HEK293 (cell line): ENCODE results near the gene DOCK4.

Source experiments
- CTCF ChIA-PET: fragments of 350-600 bp; formaldehyde crosslinking; extraction: SDS; loops from one replicate; lab custom pipeline; 2021; ENCODE audit warnings: antibody characterized with exemption; lab: Yijun Ruan, JAX
- POLR2A ChIA-PET: fragments of 300-600 bp; formaldehyde crosslinking; extraction: SDS; loops from one replicate; lab custom pipeline; 2020; ENCODE audit warnings: antibody characterized with exemption, inconsistent platforms; lab: Yijun Ruan, JAX
- H3K27ac ChIP-seq: fragments of 200-500 bp; sonication (Bioruptor generic); 2 replicates; pipeline ENCODE4 v1.5.1; 2014; ENCODE audit warnings: low read depth, low read length, control low read depth, inconsistent platforms; ENCODE audit errors: extremely low read depth
- H3K36me3 ChIP-seq, 2 experiments: fragments of 200-500 bp in 1 of 2; sonication (Bioruptor generic) in 1 of 2; 1 replicate in 1 of 2; 2 replicates in 1 of 2; pipeline ENCODE4 v1.5.1; 2014 to 2017; ENCODE audit warnings: inconsistent platforms in 2 of 2, low read length in 2 of 2; ENCODE audit not compliant: control insufficient read depth in 2 of 2, insufficient read depth in 1 of 2
- H3K4me1 ChIP-seq: fragments of 200-500 bp; sonication (Bioruptor generic); 2 replicates; pipeline ENCODE4 v1.5.1; 2014; ENCODE audit warnings: mild to moderate bottlenecking, low read length, inconsistent platforms; ENCODE audit not compliant: control insufficient read depth, insufficient read depth
- H3K4me3 ChIP-seq: 2 replicates; pipeline ENCODE4 v1.5.1; 2011; ENCODE audit warnings: low read depth, mild to moderate bottlenecking, control low read depth, low read length, moderate library complexity
- H3K9me3 ChIP-seq: fragments of 200-500 bp; sonication (Bioruptor generic); 2 replicates; pipeline ENCODE4 v1.5.1; 2014; ENCODE audit warnings: low read depth, low read length, inconsistent platforms; ENCODE audit not compliant: control insufficient read depth, insufficient read depth
- OVOL3 ChIP-seq: fragments of 450-650 bp; formaldehyde crosslinking; IDR thresholded peaks from 2 replicates; pipeline ENCODE4 v1.5.1; 2016; ENCODE audit warnings: missing biosample characterization, missing genetic modification characterization
- REPIN1 ChIP-seq: fragments of 450-650 bp; formaldehyde crosslinking; IDR thresholded peaks from 2 replicates; pipeline ENCODE4 v1.5.1; 2017; ENCODE audit warnings: missing biosample characterization, missing genetic modification characterization, low read depth
- TCF7L2 ChIP-seq: IDR thresholded peaks from 2 replicates; pipeline ENCODE4 v1.6.1; 2011; ENCODE audit warnings: low read depth, mild to moderate bottlenecking, inconsistent platforms, low read length, moderate library complexity, borderline replicate concordance
- ZBTB17 ChIP-seq: fragments of 450-650 bp; formaldehyde crosslinking; IDR thresholded peaks from 2 replicates; pipeline ENCODE4 v1.5.1; 2016; ENCODE audit warnings: missing biosample characterization, missing genetic modification characterization
- ZEB2 ChIP-seq: fragments of 450-650 bp; formaldehyde crosslinking; IDR thresholded peaks from 2 replicates; pipeline ENCODE4 v1.5.1; 2016; ENCODE audit warnings: missing biosample characterization, missing genetic modification characterization
- ZNF114 ChIP-seq: fragments of 450-650 bp; formaldehyde crosslinking; IDR thresholded peaks from 2 replicates; pipeline ENCODE4 v1.5.0; 2017; ENCODE audit warnings: missing biosample characterization, missing genetic modification characterization
- ZNF169 ChIP-seq: fragments of 450-650 bp; formaldehyde crosslinking; IDR thresholded peaks from 2 replicates; pipeline ENCODE4 v1.5.1; 2016; ENCODE audit warnings: missing biosample characterization, missing genetic modification characterization
- ZNF23 ChIP-seq: fragments of 450-650 bp; formaldehyde crosslinking; IDR thresholded peaks from 2 replicates; pipeline ENCODE4 v1.5.1; 2016; ENCODE audit warnings: missing biosample characterization, missing genetic modification characterization, borderline replicate concordance
- ZNF24 ChIP-seq: fragments of 450-650 bp; formaldehyde crosslinking; IDR thresholded peaks from 2 replicates; pipeline ENCODE4 v1.5.1; 2016; ENCODE audit warnings: missing biosample characterization, missing genetic modification characterization
- ZNF248 ChIP-seq: fragments of 450-650 bp; formaldehyde crosslinking; IDR thresholded peaks from 2 replicates; pipeline ENCODE4 v1.5.1; 2017; ENCODE audit warnings: missing biosample characterization, missing genetic modification characterization
- ZNF302 ChIP-seq: fragments of 450-650 bp; formaldehyde crosslinking; IDR thresholded peaks from 2 replicates; pipeline ENCODE4 v1.5.1; 2016; ENCODE audit warnings: missing biosample characterization, missing genetic modification characterization, low read depth
- ZNF341 ChIP-seq: fragments of 450-650 bp; formaldehyde crosslinking; IDR thresholded peaks from 2 replicates; pipeline ENCODE4; 2016; ENCODE audit warnings: low read depth, missing biosample characterization, missing genetic modification characterization
- ZNF513 ChIP-seq: fragments of 450-650 bp; IDR thresholded peaks from 2 replicates; pipeline ENCODE4 v1.5.1; 2018; ENCODE audit warnings: missing biosample characterization, missing genetic modification characterization
- ZNF610 ChIP-seq: fragments of 450-650 bp; formaldehyde crosslinking; IDR thresholded peaks from 2 replicates; pipeline ENCODE4 v1.5.1; 2016; ENCODE audit warnings: missing biosample characterization, missing genetic modification characterization, borderline replicate concordance
- ZNF76 ChIP-seq: fragments of 450-650 bp; formaldehyde crosslinking; IDR thresholded peaks from 2 replicates; pipeline ENCODE4; 2016; ENCODE audit warnings: low read depth, missing biosample characterization, missing genetic modification characterization, borderline replicate concordance
- ZNF777 ChIP-seq: fragments of 450-650 bp; formaldehyde crosslinking; IDR thresholded peaks from 2 replicates; pipeline ENCODE4 v1.5.1; 2017; ENCODE audit warnings: missing biosample characterization, missing genetic modification characterization, borderline replicate concordance
- ZNF785 ChIP-seq: fragments of 450-650 bp; formaldehyde crosslinking; IDR thresholded peaks from 2 replicates; pipeline ENCODE4 v1.5.1; 2016; ENCODE audit warnings: missing biosample characterization, missing genetic modification characterization
- ZNF837 ChIP-seq: fragments of 450-650 bp; formaldehyde crosslinking; IDR thresholded peaks from 2 replicates; pipeline ENCODE4 v1.5.1; 2016; ENCODE audit warnings: missing biosample characterization, missing genetic modification characterization
- ZSCAN5A ChIP-seq: fragments of 450-650 bp; formaldehyde crosslinking; IDR thresholded peaks from 2 replicates; pipeline ENCODE4 v1.5.1; 2016; ENCODE audit warnings: missing biosample characterization, missing genetic modification characterization
- TF ChIP-seq, protein P1 (sequence below): fragments of 450-650 bp; formaldehyde crosslinking; IDR thresholded peaks from 2 replicates; pipeline ENCODE4 v1.5.0; 2017; ENCODE audit warnings: missing biosample characterization, missing genetic modification characterization, borderline replicate concordance
- TF ChIP-seq, protein P2 (sequence below): fragments of 450-650 bp; formaldehyde crosslinking; optimal IDR thresholded peaks from 2 replicates; pipeline ENCODE3; 2016; ENCODE audit warnings: missing biosample characterization, mild to moderate bottlenecking, missing genetic modification characterization

The DOCK4 gene

DNA sequence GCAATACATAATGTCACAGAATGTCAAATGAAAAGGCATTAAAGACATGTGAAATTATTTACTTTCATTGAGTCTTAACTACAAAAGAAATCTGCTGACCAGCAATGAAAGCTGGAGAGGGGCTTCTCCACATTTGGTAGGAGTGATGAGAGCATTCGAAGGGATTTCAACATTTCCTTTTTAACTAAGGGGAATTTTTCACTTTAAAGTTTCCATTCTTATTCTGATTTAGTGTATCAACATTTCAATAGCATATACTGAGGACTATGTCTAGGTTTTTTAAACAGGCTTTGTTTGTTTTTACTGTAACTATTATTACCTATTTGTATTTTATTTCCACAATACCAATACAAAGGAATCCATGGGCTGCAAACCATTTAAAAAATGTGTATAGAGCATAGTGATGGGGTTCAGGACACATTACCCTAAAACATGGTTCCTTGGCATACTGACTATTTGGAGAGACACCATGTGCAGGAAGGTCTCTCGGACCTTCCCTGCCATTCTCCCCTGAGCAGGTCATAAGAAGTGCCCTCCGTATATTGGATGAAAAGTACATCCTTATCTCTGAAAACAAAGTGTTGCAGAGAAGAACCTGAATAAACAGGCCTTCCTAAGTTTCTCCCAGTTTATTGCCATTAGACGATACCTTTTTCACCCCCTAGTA lies 278.7 kb downstream of the DOCK4 start:
- no peak overlapping the region for H3K27ac ChIP-seq
- TF ChIP-seq OVOL3 (tag by site-specific recombination) = no peak
- TF ChIP-seq TCF7L2 = no peak
- TF ChIP-seq ZNF302 (tag by site-specific recombination) = no peak
- no peak for TF ChIP-seq ZNF341 (tag by site-specific recombination)
- no peak for TF ChIP-seq ZNF777 (tag by site-specific recombination)
- no peak for TF ChIP-seq ZNF610 (tag by site-specific recombination)
- no peak for TF ChIP-seq REPIN1
- TF ChIP-seq ZNF248 (tag by site-specific recombination) = no peak
- TF ChIP-seq, protein P1, sequence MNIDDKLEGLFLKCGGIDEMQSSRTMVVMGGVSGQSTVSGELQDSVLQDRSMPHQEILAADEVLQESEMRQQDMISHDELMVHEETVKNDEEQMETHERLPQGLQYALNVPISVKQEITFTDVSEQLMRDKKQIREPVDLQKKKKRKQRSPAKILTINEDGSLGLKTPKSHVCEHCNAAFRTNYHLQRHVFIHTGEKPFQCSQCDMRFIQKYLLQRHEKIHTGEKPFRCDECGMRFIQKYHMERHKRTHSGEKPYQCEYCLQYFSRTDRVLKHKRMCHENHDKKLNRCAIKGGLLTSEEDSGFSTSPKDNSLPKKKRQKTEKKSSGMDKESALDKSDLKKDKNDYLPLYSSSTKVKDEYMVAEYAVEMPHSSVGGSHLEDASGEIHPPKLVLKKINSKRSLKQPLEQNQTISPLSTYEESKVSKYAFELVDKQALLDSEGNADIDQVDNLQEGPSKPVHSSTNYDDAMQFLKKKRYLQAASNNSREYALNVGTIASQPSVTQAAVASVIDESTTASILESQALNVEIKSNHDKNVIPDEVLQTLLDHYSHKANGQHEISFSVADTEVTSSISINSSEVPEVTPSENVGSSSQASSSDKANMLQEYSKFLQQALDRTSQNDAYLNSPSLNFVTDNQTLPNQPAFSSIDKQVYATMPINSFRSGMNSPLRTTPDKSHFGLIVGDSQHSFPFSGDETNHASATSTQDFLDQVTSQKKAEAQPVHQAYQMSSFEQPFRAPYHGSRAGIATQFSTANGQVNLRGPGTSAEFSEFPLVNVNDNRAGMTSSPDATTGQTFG (tag by site-specific recombination) = no peak
- TF ChIP-seq ZSCAN5A (tag by site-specific recombination) = no peak
- POLR2A ChIA-PET = no interaction called here
- CTCF ChIA-PET = no interaction called here
- no peaks in the 10 kb centered on the region for H3K36me3 ChIP-seq
- no peaks in the 10 kb centered on the region for H3K9me3 ChIP-seq
- H3K4me1 ChIP-seq = no peaks in the 10 kb centered on the region
- no peak overlapping the region for H3K4me3 ChIP-seq

GRCh38 chr7:111920329-111920728 lies 285.9 kb downstream of the DOCK4 start:
- peaks cover 10% of the 10 kb centered on the region for H3K4me1 ChIP-seq
- no peaks in the 10 kb centered on the region for H3K9me3 ChIP-seq
- H3K36me3 ChIP-seq = no peaks in the 10 kb centered on the region
- TF ChIP-seq, protein P2, sequence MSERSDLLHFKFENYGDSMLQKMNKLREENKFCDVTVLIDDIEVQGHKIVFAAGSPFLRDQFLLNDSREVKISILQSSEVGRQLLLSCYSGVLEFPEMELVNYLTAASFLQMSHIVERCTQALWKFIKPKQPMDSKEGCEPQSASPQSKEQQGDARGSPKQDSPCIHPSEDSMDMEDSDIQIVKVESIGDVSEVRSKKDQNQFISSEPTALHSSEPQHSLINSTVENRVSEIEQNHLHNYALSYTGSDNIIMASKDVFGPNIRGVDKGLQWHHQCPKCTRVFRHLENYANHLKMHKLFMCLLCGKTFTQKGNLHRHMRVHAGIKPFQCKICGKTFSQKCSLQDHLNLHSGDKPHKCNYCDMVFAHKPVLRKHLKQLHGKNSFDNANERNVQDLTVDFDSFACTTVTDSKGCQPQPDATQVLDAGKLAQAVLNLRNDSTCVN = no peak
- TF ChIP-seq ZNF23 (tag by site-specific recombination) = no peak
- no peak for TF ChIP-seq ZNF513
- no peak for TF ChIP-seq ZBTB17 (tag by site-specific recombination)
- no peak for TF ChIP-seq ZNF785
- TF ChIP-seq ZNF76 (tag by site-specific recombination) = no peak
- TF ChIP-seq ZNF24 = no peak
- TF ChIP-seq ZNF837 = no peak
- no peak for TF ChIP-seq ZNF169 (tag by site-specific recombination)
- TF ChIP-seq ZNF114 (tag by site-specific recombination) = no peak
- no peak for TF ChIP-seq ZEB2
- no peak overlapping the region for H3K27ac ChIP-seq
- no peak overlapping the region for H3K4me3 ChIP-seq
- POLR2A ChIA-PET = no interaction called here
- CTCF ChIA-PET = interaction anchor here (1.5 kb wide), 1 partner anchor 65 kb away, joined by 4 read pairs; no protein-coding TSS in a partner anchor
